Superior temporal gyrus (tissue), 1 donor: ENCODE measurements around the gene SLC30A10.
"Not testable (repeated sequence)": the region's sequence is repeated elsewhere in the genome, so short reads cannot be mapped to it uniquely, and the experiment has no call there.

Experiments
- DNase-seq: peaks from one replicate; pipeline ENCODE4 v3.0.0-alpha.2; 2016; ENCODE audit errors: extremely low spot score

The SLC30A10 gene

GRCh38 chr1:219891846-219892245 lies 36.5 kb downstream of the SLC30A10 start:
- not testable (repeated sequence) for DNase-seq

- not testable (repeated sequence) for DNase-seq
These were observed 39.7 kb downstream of the SLC30A10 start for GRCh38 chr1:219888667-219889066.

- DNase-seq, result no peak
These were observed 42.7 kb downstream of the SLC30A10 start for GRCh38 chr1:219885680-219886079.

- no peak for DNase-seq
These were observed 44.7 kb downstream of the SLC30A10 start for GRCh38 chr1:219883400-219884332.

GRCh38 chr1:219882755-219883154 lies 45.6 kb downstream of the SLC30A10 start:
- no peak for DNase-seq

GRCh38 chr1:219882096-219882495 lies 46.3 kb downstream of the SLC30A10 start:
- peak; percentile 20 for DNase-seq

- DNase-seq, result no peak
These were observed 47.4 kb downstream of the SLC30A10 start for GRCh38 chr1:219880765-219881457.

GRCh38 chr1:219876798-219877209 lies 51.6 kb downstream of the SLC30A10 start:
- no peak for DNase-seq

GRCh38 chr1:219875860-219876259 lies 52.5 kb downstream of the SLC30A10 start:
- DNase-seq, result no peak

GRCh38 chr1:219872538-219872937 lies 55.8 kb downstream of the SLC30A10 start:
- DNase-seq, result not testable (repeated sequence)

GRCh38 chr1:219871427-219872057 lies 56.8 kb downstream of the SLC30A10 start:
- no peak for DNase-seq

- not testable (repeated sequence) for DNase-seq
These were observed 59.7 kb downstream of the SLC30A10 start for GRCh38 chr1:219868615-219869014.
